Endothelial cell of umbilical vein (primary cell): ENCODE data around the gene RGS2. TPM values are rescaled to one million over a fixed set of nuclear protein-coding genes. Genes with fewer than 3 reads are reported as not detected.

Source experiments
- BruUV-seq: library from RNA; stranded (reverse); fragments of 400-500 nt; replicated peaks from 2 replicates; lab custom pipeline; 2021; lab: Mats Ljungman, UMichigan
- CTCF ChIA-PET: fragments of 300-600, 350-600 bp; sonication (Branson Sonifier 250); formaldehyde crosslinking; loops from one replicate; lab custom pipeline; 2021; ENCODE audit warnings: antibody characterized with exemption, inconsistent platforms; lab: Charles Lee
- POLR2A ChIA-PET: fragments of 300-600, 350-600 bp; sonication (Branson Sonifier 250); formaldehyde crosslinking; loops from one replicate; lab custom pipeline; 2021; ENCODE audit warnings: antibody characterized with exemption, inconsistent platforms; lab: Charles Lee
- DNase-seq: peaks from one replicate; pipeline ENCODE4 v3.0.0-alpha.2; 2011; ENCODE audit warnings: low read depth, low spot score
- FAIRE-seq: peaks from 2 replicates; lab custom pipeline; 2011; peaks lifted over from hg19 to GRCh38; lab: Jason Lieb, UNC
- H2AFZ ChIP-seq: 2 replicates; pipeline ENCODE4 v1.6.0; 2012; ENCODE audit warnings: low read depth, low read length, control low read depth, inconsistent platforms
- H3K27ac ChIP-seq: 2 replicates; pipeline ENCODE4 v1.5.1; 2011; ENCODE audit warnings: low read depth, mild to moderate bottlenecking, control low read depth, low read length, moderate library complexity; ENCODE audit not compliant: insufficient read depth
- H3K27me3 ChIP-seq, 2 experiments: 2 replicates each; pipeline versions ENCODE4 v1.6.0 to v1.6.1; 2011; ENCODE audit warnings: low read length in 2 of 2, mixed read lengths in 1 of 2; ENCODE audit not compliant: control insufficient read depth in 2 of 2, insufficient read depth in 2 of 2
- H3K36me3 ChIP-seq, 2 experiments: 2 replicates in 1 of 2; 3 replicates in 1 of 2; pipeline ENCODE4 v1.5.1; 2011; ENCODE audit warnings: low read length in 2 of 2, mild to moderate bottlenecking in 1 of 2, moderate library complexity in 1 of 2; ENCODE audit not compliant: control insufficient read depth in 2 of 2, insufficient read depth in 2 of 2; ENCODE audit errors: extremely low read depth in 1 of 2
- H3K4me1 ChIP-seq: 3 replicates; pipeline ENCODE4 v1.5.1; 2011; ENCODE audit warnings: mild to moderate bottlenecking, low read length; ENCODE audit not compliant: control insufficient read depth, insufficient read depth; ENCODE audit errors: extremely low read depth
- H3K4me2 ChIP-seq: 2 replicates; pipeline ENCODE4 v1.6.1; 2011; ENCODE audit warnings: low read length, control low read depth, mixed read lengths; ENCODE audit not compliant: insufficient read depth
- H3K4me3 ChIP-seq, 3 experiments: fragments of 200-600 bp in 1 of 3; sonication (generic), shearing (Covaris generic) in 1 of 3; replicated peaks in 1 of 3; 2 replicates each; pipeline ENCODE4 v1.5.1; 2011 to 2016; ENCODE audit warnings: control low read depth in 3 of 3, low read length in 3 of 3, mild to moderate bottlenecking in 2 of 3, inconsistent platforms in 1 of 3, low read depth in 1 of 3, moderate library complexity in 1 of 3; ENCODE audit not compliant: insufficient read depth in 1 of 3
- H3K79me2 ChIP-seq: 2 replicates; pipeline ENCODE4 v1.6.0; 2012; ENCODE audit warnings: low read length, inconsistent platforms; ENCODE audit not compliant: control insufficient read depth, insufficient read depth
- H3K9ac ChIP-seq: replicated peaks from 2 replicates; pipeline ENCODE3; 2011; ENCODE audit warnings: low read length, control low read depth; ENCODE audit not compliant: insufficient read depth; ENCODE audit errors: extremely low read depth
- H3K9me1 ChIP-seq: replicated peaks from 3 replicates; pipeline ENCODE4 v1.6.0; 2011; ENCODE audit warnings: mild to moderate bottlenecking, low read length; ENCODE audit not compliant: control insufficient read depth, insufficient read depth; ENCODE audit errors: extremely low read depth
- H3K9me3 ChIP-seq: replicated peaks from 2 replicates; pipeline ENCODE4 v1.5.1; 2012; ENCODE audit warnings: low read length, inconsistent platforms; ENCODE audit not compliant: control insufficient read depth, insufficient read depth
- H4K20me1 ChIP-seq: replicated peaks from 2 replicates; pipeline ENCODE3; 2011; ENCODE audit warnings: mild to moderate bottlenecking, low read length; ENCODE audit not compliant: control insufficient read depth, insufficient read depth; ENCODE audit errors: extremely low read depth
- CTCF ChIP-seq, 2 donors: IDR thresholded peaks; 1 replicate in 1 of 2; 2 replicates in 1 of 2; pipeline ENCODE4 v1.5.1; 2011; ENCODE audit warnings: low read length in 2 of 2, mild to moderate bottlenecking in 2 of 2, moderate library complexity in 2 of 2, control low read depth in 1 of 2, inconsistent platforms in 1 of 2, low read depth in 1 of 2; ENCODE audit not compliant: insufficient read depth in 1 of 2; ENCODE audit errors: extremely low read depth in 1 of 2
- EZH2 ChIP-seq: IDR thresholded peaks from 2 replicates; pipeline ENCODE4 v1.6.1; 2012; ENCODE audit warnings: borderline replicate concordance, low read depth, mild to moderate bottlenecking, moderate library complexity, low read length, inconsistent platforms; ENCODE audit not compliant: severe bottlenecking
- FOS ChIP-seq: IDR thresholded peaks from 2 replicates; pipeline ENCODE4 v1.6.1; 2011; ENCODE audit warnings: mild to moderate bottlenecking, low read length, moderate library complexity, borderline replicate concordance; ENCODE audit not compliant: insufficient read depth
- GATA2 ChIP-seq: IDR thresholded peaks from 2 replicates; pipeline ENCODE4 v1.7.0; 2011; ENCODE audit warnings: low read depth, mild to moderate bottlenecking, moderate library complexity, mixed read lengths, low read length; ENCODE audit not compliant: insufficient read length, insufficient read depth
- JUN ChIP-seq: IDR thresholded peaks from 2 replicates; pipeline ENCODE4 v1.6.1; 2011; ENCODE audit warnings: borderline replicate concordance, low read depth; ENCODE audit not compliant: insufficient read length, insufficient read depth
- MAX ChIP-seq: IDR thresholded peaks from 2 replicates; pipeline ENCODE4 v1.6.1; 2011; ENCODE audit not compliant: insufficient read depth, insufficient read length
- MYC ChIP-seq: IDR thresholded peaks from one replicate; pipeline ENCODE4 v1.6.1; 2011; ENCODE audit warnings: mild to moderate bottlenecking, low read depth, low read length
- POLR2A ChIP-seq: IDR thresholded peaks from 2 replicates; pipeline ENCODE4 v1.6.1; 2012; ENCODE audit warnings: low read depth, mild to moderate bottlenecking, control low read depth, low read length
- POLR2AphosphoS5 ChIP-seq: IDR thresholded peaks from 2 replicates; pipeline ENCODE4 v1.6.1; 2012; ENCODE audit warnings: low read depth, mild to moderate bottlenecking, control low read depth, low read length, moderate library complexity; ENCODE audit not compliant: insufficient read depth
- dilution Hi-C: fragments of 300-500 bp; cut with MboI; formaldehyde crosslinking; loops from one replicate; pipeline ENCODE4 v1.15.0; 2019; ENCODE audit warnings: low sequenced_read_pairs; ENCODE audit not compliant: extremely low pct_ligation_motif_present
- intact Hi-C: fragments of 100-400 bp; cut with micrococcal nuclease; formaldehyde crosslinking; loops from one replicate; pipeline ENCODE4 v1.10.0; 2022
- polyA plus RNA-seq, 4 experiments: library from polyadenylated mRNA; depleted of rRNA in 3 of 4; stranded (reverse) in 3 of 4; unstranded in 1 of 4; fragments of >200 nt; gene quantifications; 2 replicates each; pipeline versions ENCODE4 v1.2.1 to v1.2.3, GENCODE V29; 2011 to 2012; ENCODE audit warnings: missing spikeins in 1 of 4
- total RNA-seq: library from RNA; stranded (reverse); gene quantifications from 2 replicates; pipeline ENCODE4 v1.2.3, GENCODE V29; 2021

The RGS2 gene
- total and polyA plus RNA-seq, 2 donors (not counting 3 experiments of a cell fraction or from before 2014, with no cell fraction given) = 6.1 to 9.1 TPM

DNA sequence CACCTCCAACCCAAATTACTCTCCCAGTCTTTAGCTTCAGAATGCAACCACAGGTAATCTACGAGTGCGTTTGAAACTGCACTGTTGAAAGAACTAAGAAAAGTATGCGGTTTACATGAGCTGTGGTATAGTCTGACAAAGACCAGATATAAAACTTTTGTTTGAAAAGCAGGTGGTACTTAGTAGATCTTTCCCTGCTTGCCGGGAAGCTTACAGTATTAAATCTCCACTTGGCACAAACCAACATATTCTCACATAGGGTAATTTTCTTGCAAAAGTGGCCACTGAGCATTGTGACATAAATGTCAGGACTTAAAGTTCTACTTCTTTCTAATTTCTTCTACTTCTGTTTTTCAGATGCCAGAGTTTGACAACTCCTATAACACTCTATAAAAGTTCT is 8.4 kb downstream of the RGS2 start:
- dilution Hi-C loops (loop anchor here (25.0 kb wide), 2 partner anchors 195 to 330 kb away; no protein-coding TSS in a partner anchor), intact Hi-C loops (no loop called here)
- H2AFZ ChIP-seq = no peak overlapping the region
- H4K20me1 ChIP-seq = no peaks in the 10 kb centered on the region
- no peak overlapping the region for H3K9ac ChIP-seq
- no peak overlapping the region for H3K4me2 ChIP-seq
- H3K9me3 ChIP-seq = no peaks in the 10 kb centered on the region
- H3K36me3 ChIP-seq = no peaks in the 10 kb centered on the region
- ChIA-PET CTCF (interaction anchor here (3.7 kb wide), 1 partner anchor 202 kb away, joined by 16 read pairs; no protein-coding TSS in a partner anchor), POLR2A (no interaction called here)
- no peak overlapping the region for H3K4me3 ChIP-seq
- FAIRE-seq (no peak), DNase-seq (no peak)
- TF ChIP-seq MYC (no peak), FOS (no peak), EZH2 (no peak), GATA2 (no peak), MAX (no peak), JUN (no peak), POLR2AphosphoS5 (no peak), CTCF (IDR thresholded peaks at IDR 0.05; ENCODE audit: extremely low read depth in 1 of 2, insufficient read depth in 1 of 2, low read depth in 1 of 2, low read length in 2 of 2) (no peak), POLR2A (no peak)
- no peak overlapping the region for H3K27ac ChIP-seq
- H3K27me3 ChIP-seq = no peaks in the 10 kb centered on the region
- no peaks in the 10 kb centered on the region for H3K79me2 ChIP-seq
- no peaks in the 10 kb centered on the region for H3K9me1 ChIP-seq
- H3K4me1 ChIP-seq = no peaks in the 10 kb centered on the region
- BruUV-seq = no TSS peak
